SK-N-SH (cell line): ENCODE data around the gene PPP3CB. TPM values are rescaled to one million over a fixed set of nuclear protein-coding genes. Genes with fewer than 3 reads are reported as not detected.

Experiments
- CTCF ChIA-PET: fragments of 300-600, 350-600 bp; formaldehyde crosslinking; extraction: SDS; loops from one replicate; lab custom pipeline; 2021; lab: Yijun Ruan, JAX
- POLR2A ChIA-PET: fragments of 350-600 bp; sonication (Branson Sonifier 250); formaldehyde crosslinking; extraction: SDS; loops from one replicate; lab custom pipeline; 2020; ENCODE audit warnings: antibody characterized with exemption, inconsistent platforms; lab: Yijun Ruan, JAX
- DNase-seq: peaks from one replicate; pipeline ENCODE4 v3.0.0; 2012
- H2AFZ ChIP-seq: fragments of 200-600 bp; sonication (generic); 2 replicates; pipeline ENCODE4 v1.8.1; 2016; ENCODE audit warnings: antibody characterized with exemption, mild to moderate bottlenecking, low read depth
- H3F3A ChIP-seq: fragments of 200-600 bp; sonication (generic); replicated peaks from 2 replicates; pipeline ENCODE3; 2016; ENCODE audit warnings: antibody characterized with exemption, mild to moderate bottlenecking; ENCODE audit not compliant: insufficient read depth
- H3K27ac ChIP-seq, 2 experiments: fragments of 200-500 bp in 1 of 2; fragments of 200-600 bp in 1 of 2; sonication (Bioruptor generic) in 1 of 2; sonication (generic), shearing (Covaris generic) in 1 of 2; 2 replicates each; pipeline versions ENCODE4 v1.5.1 to v1.6.1; 2014 to 2016; ENCODE audit warnings: low read depth in 2 of 2, inconsistent platforms in 1 of 2, low read length in 1 of 2, mild to moderate bottlenecking in 1 of 2, mixed read lengths in 1 of 2
- H3K27me3 ChIP-seq: fragments of 200-600 bp; sonication (generic), shearing (Covaris generic); 2 replicates; pipeline ENCODE4 v1.6.1; 2016; ENCODE audit warnings: mixed run types; ENCODE audit not compliant: insufficient read depth
- H3K36me3 ChIP-seq, 2 experiments: fragments of 200-500 bp in 1 of 2; fragments of 200-600 bp in 1 of 2; sonication (Bioruptor generic) in 1 of 2; sonication (generic) in 1 of 2; replicated peaks in 1 of 2; 2 replicates each; pipeline versions ENCODE3 to v1.5.1; 2014 to 2016; ENCODE audit warnings: low read length in 1 of 2, mild to moderate bottlenecking in 1 of 2; ENCODE audit not compliant: insufficient read depth in 2 of 2, control insufficient read depth in 1 of 2
- H3K4me1 ChIP-seq, 2 experiments: fragments of 200-500 bp in 1 of 2; fragments of 200-600 bp in 1 of 2; sonication (Bioruptor generic) in 1 of 2; sonication (generic), shearing (Covaris generic) in 1 of 2; 2 replicates each; pipeline versions ENCODE4 v1.5.1 to v1.6.1; 2014 to 2016; ENCODE audit warnings: low read depth in 1 of 2, low read length in 1 of 2, mixed run types in 1 of 2; ENCODE audit not compliant: insufficient read depth in 2 of 2, control insufficient read depth in 1 of 2
- H3K4me2 ChIP-seq: fragments of 200-600 bp; sonication (generic), shearing (Covaris generic); 2 replicates; pipeline ENCODE4 v1.6.1; 2017; ENCODE audit warnings: mixed run types
- H3K4me3 ChIP-seq, 2 experiments: fragments of 200-500 bp in 1 of 2; fragments of 200-600 bp in 1 of 2; sonication (Bioruptor generic) in 1 of 2; sonication (generic), shearing (Covaris generic) in 1 of 2; 2 replicates each; pipeline versions ENCODE4 v1.5.1 to v1.8.1; 2014 to 2016; ENCODE audit warnings: low read depth in 2 of 2, inconsistent platforms in 1 of 2, low read length in 1 of 2, mild to moderate bottlenecking in 1 of 2, mixed read lengths in 1 of 2, moderate library complexity in 1 of 2
- H3K79me2 ChIP-seq: fragments of 200-600 bp; sonication (generic); 2 replicates; pipeline ENCODE4 v1.8.1; 2017; ENCODE audit warnings: mild to moderate bottlenecking; ENCODE audit not compliant: insufficient read depth
- H3K9ac ChIP-seq: fragments of 200-600 bp; sonication (generic); 2 replicates; pipeline ENCODE4 v1.6.1; 2017; ENCODE audit warnings: mixed run types
- H3K9me2 ChIP-seq: fragments of 200-600 bp; sonication (generic); 2 replicates; pipeline ENCODE4 v1.6.1; 2017; ENCODE audit warnings: mixed run types
- H3K9me3 ChIP-seq: fragments of 200-600 bp; sonication (generic); 2 replicates; pipeline ENCODE4 v1.6.1; 2017; ENCODE audit warnings: mixed run types, mild to moderate bottlenecking, moderate library complexity
- H4K20me1 ChIP-seq: fragments of 200-600 bp; sonication (generic); 2 replicates; pipeline ENCODE4 v1.6.1; 2017; ENCODE audit warnings: mild to moderate bottlenecking, mixed run types; ENCODE audit not compliant: insufficient read depth
- CTCF ChIP-seq: fragments of 200-600 bp; sonication (generic); IDR thresholded peaks from 2 replicates; pipeline ENCODE4 v1.6.1; 2017; ENCODE audit warnings: antibody characterized with exemption, mild to moderate bottlenecking, moderate library complexity
- ELF1 ChIP-seq: IDR thresholded peaks from 2 replicates; pipeline ENCODE4 v1.4.0; 2012
- FOSL2 ChIP-seq: IDR thresholded peaks from 2 replicates; pipeline ENCODE4 v1.4.0; 2012; ENCODE audit warnings: low read depth, mild to moderate bottlenecking, moderate library complexity, borderline replicate concordance
- JUND ChIP-seq: IDR thresholded peaks from 2 replicates; pipeline ENCODE4 v1.4.0; 2012
- NFIC ChIP-seq: IDR thresholded peaks from 2 replicates; pipeline ENCODE4 v1.4.0; 2012; ENCODE audit warnings: borderline replicate concordance
- NRF1 ChIP-seq: IDR thresholded peaks from 2 replicates; pipeline ENCODE4 v1.6.1; 2012; ENCODE audit warnings: low read depth, mild to moderate bottlenecking, low read length
- REST ChIP-seq: IDR thresholded peaks from 2 replicates; pipeline ENCODE4 v1.6.1; 2012; ENCODE audit warnings: mild to moderate bottlenecking, low read depth, low read length, moderate library complexity
- YY1 ChIP-seq: IDR thresholded peaks from 2 replicates; pipeline ENCODE4 v1.4.0; 2012; ENCODE audit warnings: low read depth, mild to moderate bottlenecking
- WGBS: methylation state at CpG from one replicate; pipeline ENCODE4 v1.1.6; 2017; ENCODE audit warnings: low lambda C conversion rate; 5-methylcytosine and 5-hydroxymethylcytosine counted together
- polyA plus RNA-seq, 3 experiments: library from polyadenylated mRNA; depleted of rRNA; stranded (reverse); fragments of >200 nt; gene quantifications; 2 replicates each; pipeline ENCODE4 v1.2.3, GENCODE V29; 2012

The PPP3CB gene
- polyA plus RNA-seq, 1 of the 3 experiments (the other 2 are of a cell fraction): 14.5 TPM

GRCh38 chr10:73485320-73485719 lies 10.5 kb downstream of the PPP3CB start:
- ChIA-PET POLR2A (interaction anchor here (0.8 kb wide), 1 partner anchor 11 kb away, joined by 3 read pairs; no protein-coding TSS in a partner anchor), CTCF (interaction anchor here (0.7 kb wide), 1 partner anchor 363 kb away, joined by 3 read pairs; no protein-coding TSS in a partner anchor)
- peaks cover 0 to 10% of the 10 kb centered on the region in 2 experiments; a peak in 1 of 4 replicates for H3K4me1 ChIP-seq
- WGBS: 0% methylated on average over 1 of the region's 1 CpG
- H4K20me1 ChIP-seq: no peaks in the 10 kb centered on the region; the same call in 1 of the 2 replicates
- H3K9me2 ChIP-seq: no peaks in the 10 kb centered on the region
- H3K4me2 ChIP-seq: no peak overlapping the region
- no peak overlapping the region for H3K4me3 ChIP-seq
- no peaks in the 10 kb centered on the region for H3K9me3 ChIP-seq
- peaks cover 13% of the 10 kb centered on the region for H3F3A ChIP-seq
- H3K27ac ChIP-seq: no peak overlapping the region
- H3K36me3 ChIP-seq: peaks cover 0 to 25% of the 10 kb centered on the region in 2 experiments
- no peak overlapping the region for H2AFZ ChIP-seq
- TF ChIP-seq NFIC (no peak), ELF1 (no peak), NRF1 (no peak), FOSL2 (no peak), YY1 (no peak), CTCF (no peak)
- peaks cover 98% of the 10 kb centered on the region for H3K79me2 ChIP-seq
- no peaks in the 10 kb centered on the region for H3K27me3 ChIP-seq
- no peak overlapping the region for H3K9ac ChIP-seq
- DNase-seq: peak; percentile 22

- DNase-seq: no peak
- Histone ChIP-seq H3F3A (peaks cover 26% of the 10 kb centered on the region), H3K79me2 (peaks cover 55% of the 10 kb centered on the region), H3K27ac (peak overlapping the region in 1 of 2 experiments; percentile 27; a peak in 2 of 4 replicates), H2AFZ (no peak overlapping the region), H3K36me3 (peaks cover 21 to 51% of the 10 kb centered on the region in 2 experiments), H3K9me3 (no peaks in the 10 kb centered on the region), H3K4me1 (peaks cover 0 to 10% of the 10 kb centered on the region in 2 experiments; a peak in 1 of 4 replicates), H4K20me1 (no peaks in the 10 kb centered on the region), H3K9me2 (no peaks in the 10 kb centered on the region), H3K4me2 (0 out of 2 replicates have a peak overlapping the region, but pooled peaks have one; percentile 22), H3K9ac (no peak overlapping the region), H3K4me3 (no peak overlapping the region), H3K27me3 (no peaks in the 10 kb centered on the region)
- CTCF ChIA-PET: interaction anchor here (1.0 kb wide), 1 partner anchor 9 kb away, joined by 3 read pairs; no protein-coding TSS in a partner anchor
- WGBS: 68% methylated on average over 7 of the region's 7 CpGs
- TF ChIP-seq FOSL2: peak; percentile 82
- no peak for TF ChIP-seq REST
- TF ChIP-seq JUND: peak; percentile 65
- POLR2A ChIA-PET: no interaction called here
Measured at GRCh38 chr10:73480158-73480557, 15.7 kb downstream of the PPP3CB start.
